ENCODE results near the gene PLA2G4A.

Gene PLA2G4A

GRCh38 chr1:186949173-186949572 lies 120.4 kb downstream of the PLA2G4A start:
- DNase-seq (ENCODE audit: low read depth in 1 of 2, low spot score in 1 of 2), result no peak
- TF ChIP-seq GABPA (IDR thresholded peaks at IDR 0.05; ENCODE audit: low read depth) (no peak), POLR2AphosphoS5 (IDR thresholded peaks at IDR 0.05; ENCODE audit: low read depth) (no peak), SPI1 (IDR thresholded peaks at IDR 0.05; ENCODE audit: borderline replicate concordance, low read depth) (no peak)
- TF ChIP-seq, protein P1, sequence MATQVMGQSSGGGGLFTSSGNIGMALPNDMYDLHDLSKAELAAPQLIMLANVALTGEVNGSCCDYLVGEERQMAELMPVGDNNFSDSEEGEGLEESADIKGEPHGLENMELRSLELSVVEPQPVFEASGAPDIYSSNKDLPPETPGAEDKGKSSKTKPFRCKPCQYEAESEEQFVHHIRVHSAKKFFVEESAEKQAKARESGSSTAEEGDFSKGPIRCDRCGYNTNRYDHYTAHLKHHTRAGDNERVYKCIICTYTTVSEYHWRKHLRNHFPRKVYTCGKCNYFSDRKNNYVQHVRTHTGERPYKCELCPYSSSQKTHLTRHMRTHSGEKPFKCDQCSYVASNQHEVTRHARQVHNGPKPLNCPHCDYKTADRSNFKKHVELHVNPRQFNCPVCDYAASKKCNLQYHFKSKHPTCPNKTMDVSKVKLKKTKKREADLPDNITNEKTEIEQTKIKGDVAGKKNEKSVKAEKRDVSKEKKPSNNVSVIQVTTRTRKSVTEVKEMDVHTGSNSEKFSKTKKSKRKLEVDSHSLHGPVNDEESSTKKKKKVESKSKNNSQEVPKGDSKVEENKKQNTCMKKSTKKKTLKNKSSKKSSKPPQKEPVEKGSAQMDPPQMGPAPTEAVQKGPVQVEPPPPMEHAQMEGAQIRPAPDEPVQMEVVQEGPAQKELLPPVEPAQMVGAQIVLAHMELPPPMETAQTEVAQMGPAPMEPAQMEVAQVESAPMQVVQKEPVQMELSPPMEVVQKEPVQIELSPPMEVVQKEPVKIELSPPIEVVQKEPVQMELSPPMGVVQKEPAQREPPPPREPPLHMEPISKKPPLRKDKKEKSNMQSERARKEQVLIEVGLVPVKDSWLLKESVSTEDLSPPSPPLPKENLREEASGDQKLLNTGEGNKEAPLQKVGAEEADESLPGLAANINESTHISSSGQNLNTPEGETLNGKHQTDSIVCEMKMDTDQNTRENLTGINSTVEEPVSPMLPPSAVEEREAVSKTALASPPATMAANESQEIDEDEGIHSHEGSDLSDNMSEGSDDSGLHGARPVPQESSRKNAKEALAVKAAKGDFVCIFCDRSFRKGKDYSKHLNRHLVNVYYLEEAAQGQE (IDR thresholded peaks at IDR 0.05; ENCODE audit: insufficient replicate concordance, low read depth), result no peak
- TF ChIP-seq, protein P2, sequence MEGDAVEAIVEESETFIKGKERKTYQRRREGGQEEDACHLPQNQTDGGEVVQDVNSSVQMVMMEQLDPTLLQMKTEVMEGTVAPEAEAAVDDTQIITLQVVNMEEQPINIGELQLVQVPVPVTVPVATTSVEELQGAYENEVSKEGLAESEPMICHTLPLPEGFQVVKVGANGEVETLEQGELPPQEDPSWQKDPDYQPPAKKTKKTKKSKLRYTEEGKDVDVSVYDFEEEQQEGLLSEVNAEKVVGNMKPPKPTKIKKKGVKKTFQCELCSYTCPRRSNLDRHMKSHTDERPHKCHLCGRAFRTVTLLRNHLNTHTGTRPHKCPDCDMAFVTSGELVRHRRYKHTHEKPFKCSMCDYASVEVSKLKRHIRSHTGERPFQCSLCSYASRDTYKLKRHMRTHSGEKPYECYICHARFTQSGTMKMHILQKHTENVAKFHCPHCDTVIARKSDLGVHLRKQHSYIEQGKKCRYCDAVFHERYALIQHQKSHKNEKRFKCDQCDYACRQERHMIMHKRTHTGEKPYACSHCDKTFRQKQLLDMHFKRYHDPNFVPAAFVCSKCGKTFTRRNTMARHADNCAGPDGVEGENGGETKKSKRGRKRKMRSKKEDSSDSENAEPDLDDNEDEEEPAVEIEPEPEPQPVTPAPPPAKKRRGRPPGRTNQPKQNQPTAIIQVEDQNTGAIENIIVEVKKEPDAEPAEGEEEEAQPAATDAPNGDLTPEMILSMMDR (IDR thresholded peaks at IDR 0.05; ENCODE audit: insufficient read depth, low read length), result no peak
- H3K27me3 ChIP-seq (ENCODE audit: insufficient read depth, poor library complexity, severe bottlenecking), result no peaks in the 10 kb centered on the region
- no peak overlapping the region for H3K27ac ChIP-seq (replicated peaks)
- H3K4me3 ChIP-seq (replicated peaks; ENCODE audit: insufficient read depth, low read length), result no peak overlapping the region

DNA sequence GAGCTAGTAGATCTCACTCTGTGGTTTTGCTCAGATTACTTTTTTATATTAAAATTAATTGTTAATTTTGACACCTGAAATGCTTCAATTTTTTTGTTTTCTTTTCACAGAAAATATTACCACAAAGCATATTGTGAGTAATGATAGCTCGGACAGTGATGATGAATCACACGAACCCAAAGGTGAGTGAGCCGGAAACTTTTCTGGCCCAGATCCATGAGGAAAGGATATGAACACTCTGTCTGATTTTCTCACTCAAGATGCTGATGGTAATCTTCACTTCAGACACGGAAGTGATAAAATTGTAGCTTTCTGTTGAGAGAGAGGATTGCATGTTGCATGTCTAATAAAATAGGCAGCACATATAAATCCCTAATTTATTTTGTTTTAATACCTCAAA lies 121.8 kb downstream of the PLA2G4A start:
- Histone ChIP-seq H3K27ac (replicated peaks) (no peak overlapping the region), H3K27me3 (ENCODE audit: insufficient read depth, poor library complexity, severe bottlenecking) (no peaks in the 10 kb centered on the region), H3K4me3 (replicated peaks; ENCODE audit: insufficient read depth, low read length) (no peak overlapping the region)
- TF ChIP-seq, protein P2 (IDR thresholded peaks at IDR 0.05; ENCODE audit: insufficient read depth, low read length), result no peak
- no peak for TF ChIP-seq POLR2AphosphoS5 (IDR thresholded peaks at IDR 0.05; ENCODE audit: low read depth)
- TF ChIP-seq, protein P1 (IDR thresholded peaks at IDR 0.05; ENCODE audit: insufficient replicate concordance, low read depth), result no peak
- no peak for TF ChIP-seq SPI1 (IDR thresholded peaks at IDR 0.05; ENCODE audit: borderline replicate concordance, low read depth)
- no peak for TF ChIP-seq GABPA (IDR thresholded peaks at IDR 0.05; ENCODE audit: low read depth)
- DNase-seq (ENCODE audit: low read depth in 1 of 2, low spot score in 1 of 2), result no peak

- Histone ChIP-seq H3K27ac (replicated peaks) (no peak overlapping the region), H3K27me3 (ENCODE audit: insufficient read depth, poor library complexity, severe bottlenecking) (no peaks in the 10 kb centered on the region), H3K4me3 (replicated peaks; ENCODE audit: insufficient read depth, low read length) (no peak overlapping the region)
- DNase-seq (ENCODE audit: low read depth in 1 of 2, low spot score in 1 of 2), result no peak
- TF ChIP-seq GABPA (IDR thresholded peaks at IDR 0.05; ENCODE audit: low read depth) (no peak), SPI1 (IDR thresholded peaks at IDR 0.05; ENCODE audit: borderline replicate concordance, low read depth) (no peak), POLR2AphosphoS5 (IDR thresholded peaks at IDR 0.05; ENCODE audit: low read depth) (no peak)
- TF ChIP-seq, protein P1 (IDR thresholded peaks at IDR 0.05; ENCODE audit: insufficient replicate concordance, low read depth), result no peak
- TF ChIP-seq, protein P2 (IDR thresholded peaks at IDR 0.05; ENCODE audit: insufficient read depth, low read length), result no peak
Observed at GRCh38 chr1:186953876-186954275, 125.1 kb downstream of the PLA2G4A start.
